Osteocyte (in vitro differentiated cells): ENCODE measurements around the gene GTF2IRD2. TPM values are rescaled to one million over a fixed set of nuclear protein-coding genes. Genes with fewer than 3 reads are reported as not detected.
"Not testable (repeated sequence)": the region's sequence is repeated elsewhere in the genome, so short reads cannot be mapped to it uniquely, and the experiment has no call there.

Experiments
- DNase-seq: peaks from one replicate; pipeline ENCODE4 v3.0.0; 2021; ENCODE audit warnings: mixed read lengths; ENCODE audit not compliant: unreplicated experiment; ENCODE audit errors: extremely low spot score
- H3K27ac Mint-ChIP-seq: one replicate; pipeline ENCODE4 v1.8.0; 2021; ENCODE audit warnings: mild to moderate bottlenecking, mixed read lengths; ENCODE audit not compliant: unreplicated experiment
- H3K27me3 Mint-ChIP-seq: one replicate; pipeline ENCODE4 v1.8.0; 2021; ENCODE audit warnings: mixed read lengths; ENCODE audit not compliant: unreplicated experiment
- H3K36me3 Mint-ChIP-seq: one replicate; pipeline ENCODE4 v1.8.0; 2021; ENCODE audit warnings: mixed read lengths; ENCODE audit not compliant: unreplicated experiment
- H3K4me1 Mint-ChIP-seq: one replicate; pipeline ENCODE4 v1.8.0; 2021; ENCODE audit warnings: mixed read lengths; ENCODE audit not compliant: unreplicated experiment
- H3K4me3 Mint-ChIP-seq: one replicate; pipeline ENCODE4 v1.8.0; 2021; ENCODE audit warnings: mild to moderate bottlenecking, moderate library complexity, mixed read lengths; ENCODE audit not compliant: unreplicated experiment
- H3K9me3 Mint-ChIP-seq: one replicate; pipeline ENCODE4 v1.8.0; 2021; ENCODE audit warnings: mixed read lengths; ENCODE audit not compliant: unreplicated experiment
- total RNA-seq: library from RNA; stranded (reverse); gene quantifications from 2 replicates; pipeline ENCODE4 v1.2.1, GENCODE V29; 2021

Gene GTF2IRD2
- total RNA-seq, 1 donor from 2014 or later: 27.6 TPM

- not testable (repeated sequence) for H3K4me1 Mint-ChIP-seq, H3K4me3 Mint-ChIP-seq, H3K9me3 Mint-ChIP-seq, H3K36me3 Mint-ChIP-seq, H3K27ac Mint-ChIP-seq, H3K27me3 Mint-ChIP-seq, DNase-seq
These were observed 76.3 kb downstream of the GTF2IRD2 start for GRCh38 chr7:74775111-74775510.

DNA sequence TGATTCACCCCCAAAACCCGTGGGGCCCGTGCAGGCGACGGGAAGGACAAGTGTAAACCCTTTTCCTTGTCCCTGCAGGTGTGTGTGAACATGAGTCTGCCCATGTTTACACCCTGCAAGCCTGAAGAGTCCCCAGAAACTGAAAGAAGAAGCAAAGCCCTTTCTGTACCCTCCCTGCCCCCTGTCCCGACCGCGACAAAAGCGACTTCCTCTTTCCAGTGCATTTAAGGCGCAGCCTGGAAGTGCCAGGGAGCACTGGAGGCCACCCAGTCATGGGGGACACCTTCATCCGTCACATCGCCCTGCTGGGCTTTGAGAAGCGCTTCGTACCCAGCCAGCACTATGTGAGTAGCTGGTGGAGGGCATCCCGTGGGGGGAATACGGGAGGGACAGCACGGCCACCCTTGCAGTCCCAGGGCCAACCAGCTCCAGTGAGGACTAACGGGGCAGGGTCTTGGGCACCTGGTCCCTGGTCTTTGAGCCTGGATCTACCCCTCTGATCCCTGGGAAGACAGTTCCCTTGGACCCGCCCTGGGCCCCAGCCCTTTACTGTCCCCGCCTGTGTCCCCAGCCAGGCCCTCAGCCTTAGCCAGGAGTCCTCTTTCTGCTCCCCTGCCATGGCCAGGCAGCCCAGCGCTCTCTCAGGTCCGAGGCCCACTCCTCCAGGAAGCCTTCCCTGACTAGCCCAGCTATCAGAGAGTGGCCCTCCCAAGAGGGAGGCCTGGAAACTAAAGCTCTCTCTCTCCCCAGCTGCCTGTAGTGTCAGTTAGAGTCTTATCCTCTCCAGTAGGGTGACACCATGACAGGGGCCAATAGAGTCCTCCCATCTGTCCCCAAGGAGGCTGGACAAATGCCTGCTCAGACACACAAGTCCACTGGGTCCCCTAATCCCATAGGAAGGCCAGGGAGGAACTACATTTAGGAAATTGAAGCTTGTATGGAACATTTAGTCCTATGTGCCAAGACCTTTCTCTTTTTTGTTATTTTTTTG, 77.3 kb downstream of the GTF2IRD2 start, which contains the start of gene NCF1:
TSS of gene NCF1 (plus strand) at position 252 of the 991 bp plus-strand sequence. CDS start at position 273, 21 bp downstream.
- not testable (repeated sequence) for H3K4me3 Mint-ChIP-seq, H3K9me3 Mint-ChIP-seq, H3K27ac Mint-ChIP-seq, DNase-seq, H3K4me1 Mint-ChIP-seq, H3K36me3 Mint-ChIP-seq, H3K27me3 Mint-ChIP-seq

GRCh38 chr7:74772093-74772492, 79.3 kb downstream of the GTF2IRD2 start:
- not testable (repeated sequence) for H3K27ac Mint-ChIP-seq, H3K36me3 Mint-ChIP-seq, H3K27me3 Mint-ChIP-seq, H3K9me3 Mint-ChIP-seq, H3K4me1 Mint-ChIP-seq, H3K4me3 Mint-ChIP-seq
- DNase-seq: peak; percentile 77

DNA sequence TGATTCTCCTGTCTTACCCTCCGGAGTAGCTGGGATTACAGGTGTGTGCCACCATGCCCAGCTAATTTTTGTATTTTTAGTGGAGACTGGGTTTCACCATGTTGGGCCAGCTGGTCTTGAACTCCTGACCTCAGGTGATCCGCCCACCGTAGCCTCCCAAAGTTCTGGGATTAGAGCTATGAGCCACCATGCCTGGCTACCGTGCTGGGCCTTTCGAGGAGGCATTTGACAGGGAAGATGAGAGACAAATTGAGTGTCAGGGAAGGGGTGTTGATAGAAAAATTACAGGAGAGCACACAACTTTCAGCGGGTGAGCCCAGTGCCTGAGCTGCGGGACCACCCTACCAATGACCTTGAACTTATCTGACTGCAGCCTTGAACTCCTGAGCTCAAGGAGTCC, 81.3 kb downstream of the GTF2IRD2 start:
- not testable (repeated sequence) for H3K9me3 Mint-ChIP-seq

DNA sequence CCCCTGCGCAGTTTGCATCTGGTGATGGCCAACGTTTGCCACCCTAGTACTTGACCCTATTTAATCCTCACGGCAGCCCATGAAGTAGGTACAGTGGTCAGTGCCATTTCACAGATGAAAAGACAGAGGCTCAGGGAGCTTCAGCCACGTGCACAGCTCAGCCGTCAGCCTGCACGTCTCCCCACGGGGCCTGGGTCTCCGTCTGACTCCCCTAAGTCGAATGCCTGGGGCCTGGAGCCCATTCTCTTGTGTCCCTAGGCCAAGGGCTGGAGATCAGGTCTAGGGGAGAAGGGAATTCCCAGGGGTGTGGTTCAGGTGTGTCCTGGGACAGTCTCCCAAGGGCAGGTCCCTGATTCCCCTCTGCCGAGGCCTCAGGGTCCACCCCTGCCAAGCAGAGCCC, 84.4 kb downstream of the GTF2IRD2 start:
- H3K27me3 Mint-ChIP-seq, H3K4me3 Mint-ChIP-seq, H3K4me1 Mint-ChIP-seq, DNase-seq, H3K9me3 Mint-ChIP-seq, H3K27ac Mint-ChIP-seq, H3K36me3 Mint-ChIP-seq: not testable (repeated sequence)

More for the DNA sequence above, 81.3 kb downstream of the GTF2IRD2 start:
- peak; percentile 63 for DNase-seq
- H3K4me3 Mint-ChIP-seq, H3K27me3 Mint-ChIP-seq, H3K27ac Mint-ChIP-seq, H3K4me1 Mint-ChIP-seq, H3K36me3 Mint-ChIP-seq: not testable (repeated sequence)

DNA sequence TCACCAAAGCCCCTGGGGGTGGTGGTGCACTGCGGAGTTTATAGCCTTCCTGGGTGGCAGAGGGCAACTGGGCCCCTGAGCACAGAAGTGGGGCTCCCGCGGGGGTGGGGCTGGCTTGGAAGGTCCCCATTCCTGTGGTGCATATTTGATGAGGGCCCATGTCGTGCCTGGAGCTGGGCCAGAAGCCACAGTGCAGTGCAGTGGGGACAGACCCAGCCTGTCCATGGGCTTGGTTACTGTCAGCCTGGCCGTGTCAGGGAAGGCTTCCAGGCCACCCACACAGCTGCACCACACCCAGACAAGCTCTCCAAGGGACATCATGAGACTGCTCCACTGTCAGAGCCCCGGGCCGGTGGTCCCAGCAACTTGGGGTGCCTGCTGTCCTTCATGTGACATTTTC, 84.9 kb downstream of the GTF2IRD2 start:
- H3K9me3 Mint-ChIP-seq, H3K27me3 Mint-ChIP-seq, H3K4me1 Mint-ChIP-seq, DNase-seq, H3K4me3 Mint-ChIP-seq, H3K36me3 Mint-ChIP-seq, H3K27ac Mint-ChIP-seq: not testable (repeated sequence)

DNA sequence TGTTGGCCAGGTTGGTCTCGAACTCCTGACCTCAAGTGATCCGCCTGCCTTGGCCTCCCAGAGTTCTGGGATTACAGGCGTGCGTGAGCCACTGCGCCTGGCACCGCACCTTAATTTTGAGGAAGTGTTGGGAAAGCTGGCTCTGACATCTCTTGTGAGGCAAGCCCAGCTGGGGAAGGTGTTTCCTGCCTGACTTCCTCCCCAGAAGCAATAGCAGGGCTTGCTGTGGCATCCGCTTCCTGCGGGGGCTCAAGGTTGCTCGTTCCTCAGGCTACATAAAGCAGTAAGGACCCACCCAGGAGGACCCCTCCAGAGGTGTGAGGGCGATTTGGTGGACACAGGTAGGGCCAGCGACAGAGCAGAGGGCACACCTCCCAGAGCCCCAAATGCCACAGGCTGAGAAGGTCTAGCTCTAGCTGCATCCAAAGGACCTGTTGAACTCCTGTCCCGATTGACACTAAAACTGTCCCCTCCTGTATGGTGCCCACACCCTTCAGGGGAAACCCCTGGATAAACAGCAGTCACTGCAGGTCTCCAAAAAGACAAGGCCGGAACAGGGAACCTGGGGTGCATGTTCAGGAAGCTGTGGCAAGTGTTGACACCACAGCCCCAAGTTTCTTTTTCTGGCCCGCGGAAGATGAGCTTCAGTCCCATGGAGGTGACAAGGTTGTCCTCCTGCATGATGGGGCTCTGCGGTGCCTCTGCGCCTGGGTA, 86.0 kb downstream of the GTF2IRD2 start:
- H3K4me1 Mint-ChIP-seq, H3K9me3 Mint-ChIP-seq, H3K4me3 Mint-ChIP-seq, H3K36me3 Mint-ChIP-seq, H3K27me3 Mint-ChIP-seq, H3K27ac Mint-ChIP-seq, DNase-seq: not testable (repeated sequence)

- not testable (repeated sequence) for H3K27me3 Mint-ChIP-seq, H3K27ac Mint-ChIP-seq, H3K4me1 Mint-ChIP-seq, H3K36me3 Mint-ChIP-seq, DNase-seq, H3K9me3 Mint-ChIP-seq, H3K4me3 Mint-ChIP-seq
These were observed 92.4 kb downstream of the GTF2IRD2 start for GRCh38 chr7:74758982-74759381.

- H3K27me3 Mint-ChIP-seq, H3K36me3 Mint-ChIP-seq, H3K4me1 Mint-ChIP-seq, H3K9me3 Mint-ChIP-seq, H3K4me3 Mint-ChIP-seq, DNase-seq, H3K27ac Mint-ChIP-seq: not testable (repeated sequence)
These were observed 93.1 kb downstream of the GTF2IRD2 start for GRCh38 chr7:74758268-74758667.

DNA sequence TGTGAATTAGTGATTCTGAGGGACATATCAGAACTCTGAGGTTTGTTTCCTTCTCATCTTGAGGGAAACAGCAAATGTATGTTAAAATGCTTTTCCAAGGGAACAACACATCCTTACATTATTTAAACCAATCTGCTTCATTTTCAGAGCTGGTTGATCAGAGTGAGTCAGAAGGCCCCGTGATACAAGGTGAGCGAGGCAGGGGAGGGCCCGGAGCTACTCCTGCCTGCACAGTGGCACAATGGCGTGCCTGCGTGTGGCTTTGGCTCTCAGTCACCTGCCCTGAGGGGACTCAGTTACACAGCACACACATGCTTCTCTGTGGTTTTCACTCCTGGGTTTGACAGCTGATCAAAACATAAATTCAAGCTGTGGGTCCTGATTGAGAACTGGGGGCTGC, 94.7 kb downstream of the GTF2IRD2 start:
- not testable (repeated sequence) for H3K4me3 Mint-ChIP-seq, H3K36me3 Mint-ChIP-seq, H3K27ac Mint-ChIP-seq, DNase-seq, H3K27me3 Mint-ChIP-seq, H3K9me3 Mint-ChIP-seq, H3K4me1 Mint-ChIP-seq

GRCh38 chr7:74753921-74754482, 97.4 kb downstream of the GTF2IRD2 start:
- not testable (repeated sequence) for H3K36me3 Mint-ChIP-seq, H3K27me3 Mint-ChIP-seq, H3K9me3 Mint-ChIP-seq, H3K4me1 Mint-ChIP-seq, DNase-seq, H3K4me3 Mint-ChIP-seq, H3K27ac Mint-ChIP-seq
